ENCODE results near the gene NOVA2.

DNA sequence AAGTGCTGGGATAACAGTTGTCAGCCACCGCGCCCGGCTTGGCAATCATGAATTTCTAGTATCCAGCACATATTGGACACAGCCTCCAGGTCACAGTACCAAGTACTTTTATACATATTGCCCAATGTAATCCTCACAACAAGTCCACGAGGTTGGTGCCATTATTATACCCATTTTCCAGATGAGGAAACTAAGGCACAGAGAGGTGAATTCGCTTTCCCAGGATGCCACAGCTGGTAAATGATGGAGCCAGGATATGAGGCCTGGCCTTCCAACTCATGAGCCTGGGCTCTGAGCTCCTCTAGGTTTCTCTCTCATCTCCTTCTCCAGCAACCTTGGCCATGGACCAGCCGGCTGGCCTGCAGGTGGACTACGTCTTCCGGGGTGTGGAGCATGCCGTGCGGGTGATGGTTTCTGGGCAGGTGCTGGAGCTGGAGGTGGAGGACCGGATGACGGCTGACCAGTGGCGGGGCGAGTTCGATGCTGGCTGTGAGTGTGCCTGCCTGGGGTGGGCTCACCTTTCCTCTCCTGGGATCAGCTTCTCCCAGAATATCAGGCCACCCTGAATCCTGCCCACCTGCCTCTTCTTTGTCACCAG is 29.1 kb upstream of the NOVA2 start:
- TF ChIP-seq EZH2 (IDR thresholded peaks at IDR 0.05; ENCODE audit: borderline replicate concordance, low read depth, low read length, poor library complexity, severe bottlenecking), result no peak
- TF ChIP-seq, protein P1, sequence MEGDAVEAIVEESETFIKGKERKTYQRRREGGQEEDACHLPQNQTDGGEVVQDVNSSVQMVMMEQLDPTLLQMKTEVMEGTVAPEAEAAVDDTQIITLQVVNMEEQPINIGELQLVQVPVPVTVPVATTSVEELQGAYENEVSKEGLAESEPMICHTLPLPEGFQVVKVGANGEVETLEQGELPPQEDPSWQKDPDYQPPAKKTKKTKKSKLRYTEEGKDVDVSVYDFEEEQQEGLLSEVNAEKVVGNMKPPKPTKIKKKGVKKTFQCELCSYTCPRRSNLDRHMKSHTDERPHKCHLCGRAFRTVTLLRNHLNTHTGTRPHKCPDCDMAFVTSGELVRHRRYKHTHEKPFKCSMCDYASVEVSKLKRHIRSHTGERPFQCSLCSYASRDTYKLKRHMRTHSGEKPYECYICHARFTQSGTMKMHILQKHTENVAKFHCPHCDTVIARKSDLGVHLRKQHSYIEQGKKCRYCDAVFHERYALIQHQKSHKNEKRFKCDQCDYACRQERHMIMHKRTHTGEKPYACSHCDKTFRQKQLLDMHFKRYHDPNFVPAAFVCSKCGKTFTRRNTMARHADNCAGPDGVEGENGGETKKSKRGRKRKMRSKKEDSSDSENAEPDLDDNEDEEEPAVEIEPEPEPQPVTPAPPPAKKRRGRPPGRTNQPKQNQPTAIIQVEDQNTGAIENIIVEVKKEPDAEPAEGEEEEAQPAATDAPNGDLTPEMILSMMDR (conservative IDR thresholded peaks at IDR 0.05; ENCODE audit: low read depth, low read length), result no peak

All from A673 (cell line).